ENCODE results near the gene ZBTB5. TPM values are rescaled to one million over a fixed set of nuclear protein-coding genes. Genes with fewer than 3 reads are reported as not detected.
"Not testable (repeated sequence)": the region's sequence is repeated elsewhere in the genome, so short reads cannot be mapped to it uniquely, and the experiment has no call there.

The ZBTB5 gene
- total RNA-seq, 1 experiment from 2014 or later: 8.8 TPM

DNA sequence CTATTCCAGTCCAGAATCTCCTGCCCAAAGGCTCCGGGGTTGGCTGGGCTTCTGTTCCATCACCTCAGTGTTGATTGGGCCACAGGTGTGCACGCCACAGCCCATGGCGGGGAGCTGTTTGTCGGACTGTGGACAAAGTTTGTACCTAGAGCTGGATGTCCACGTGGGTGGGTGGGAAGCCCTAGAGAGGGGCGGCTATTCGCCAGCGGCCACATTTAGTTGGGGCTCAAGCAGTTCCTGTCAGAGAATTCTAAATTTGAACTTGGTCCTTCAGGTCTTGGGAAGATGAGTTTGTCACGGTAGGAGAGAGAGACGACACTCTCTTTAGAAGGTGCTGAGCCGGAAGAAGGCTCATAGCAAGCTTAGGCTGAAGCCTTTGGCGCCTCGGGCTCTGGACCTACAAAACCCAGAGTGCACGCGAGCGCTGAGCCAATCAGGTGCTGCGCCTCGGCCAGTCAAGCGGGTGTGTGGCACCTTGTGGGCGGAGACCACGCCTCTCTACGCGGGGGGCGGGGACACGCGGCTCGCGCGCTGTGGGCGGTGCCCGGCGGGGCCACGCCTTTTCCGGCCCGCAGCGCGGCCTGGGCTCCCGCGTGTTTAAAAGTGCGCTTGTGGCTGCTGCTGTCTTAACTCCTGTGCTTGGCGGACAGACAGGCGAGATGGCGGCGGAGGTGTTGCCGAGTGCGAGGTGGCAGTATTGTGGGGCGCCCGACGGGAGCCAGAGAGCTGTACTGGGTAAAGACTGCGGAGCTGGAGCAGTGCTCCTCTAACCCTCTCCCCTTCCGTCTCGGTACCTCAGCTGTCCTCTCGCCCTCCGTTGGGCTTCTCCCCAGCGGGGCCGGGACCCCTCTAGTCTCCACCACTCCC, 20.4 kb upstream of the ZBTB5 start, which contains the start of gene POLR1E:
TSS of gene POLR1E (plus strand) at position 560 of the 867 bp plus-strand sequence. CDS start at position 660, 100 bp downstream.
- peak within 1 kb of the TSS; percentile 84 for H3K4me3 ChIP-seq
- intact Hi-C loops (cut with micrococcal nuclease; ENCODE audit: unreplicated experiment): loop anchor here (10.0 kb wide), 1 partner anchor 419 kb away; the partner anchor contains the start of gene SLC25A51
- no TSS peak for BruUV-seq (replicated peaks)
- peaks cover 13% of the 10 kb centered on the region for H3K4me1 ChIP-seq (replicated peaks; ENCODE audit: insufficient read depth)
- no peaks in the 10 kb centered on the region for H3K36me3 ChIP-seq (ENCODE audit: low read depth)
- H3K9me3 ChIP-seq (ENCODE audit: insufficient read depth, low read depth): no peaks in the 10 kb centered on the region
- peak; percentile 87 to 90 for DNase-seq
- H3K27ac ChIP-seq: no peak within 1 kb of the TSS
- ChIA-PET CTCF (interaction anchor here (0.5 to 0.9 kb wide), 2 partner anchors 19 to 36 kb away, joined by 3 to 4 read pairs; no protein-coding TSS in a partner anchor), POLR2A (ENCODE audit: unreplicated experiment) (interaction anchor here (0.5 to 0.7 kb wide), 3 partner anchors 13 to 20 kb away, joined by 3 to 6 read pairs (median 3); partner anchors contain the start of gene ZBTB5)
- peak within 1 kb of the TSS; percentile 97 for H2AFZ ChIP-seq
- peaks cover 15% of the 10 kb centered on the region for H3K79me2 ChIP-seq (ENCODE audit: low read depth)
- no peaks in the 10 kb centered on the region for H3K9me2 ChIP-seq (ENCODE audit: insufficient read depth)
- no peaks in the 10 kb centered on the region for H3F3A ChIP-seq (ENCODE audit: insufficient read depth, low read depth)
- TF ChIP-seq, protein P1, sequence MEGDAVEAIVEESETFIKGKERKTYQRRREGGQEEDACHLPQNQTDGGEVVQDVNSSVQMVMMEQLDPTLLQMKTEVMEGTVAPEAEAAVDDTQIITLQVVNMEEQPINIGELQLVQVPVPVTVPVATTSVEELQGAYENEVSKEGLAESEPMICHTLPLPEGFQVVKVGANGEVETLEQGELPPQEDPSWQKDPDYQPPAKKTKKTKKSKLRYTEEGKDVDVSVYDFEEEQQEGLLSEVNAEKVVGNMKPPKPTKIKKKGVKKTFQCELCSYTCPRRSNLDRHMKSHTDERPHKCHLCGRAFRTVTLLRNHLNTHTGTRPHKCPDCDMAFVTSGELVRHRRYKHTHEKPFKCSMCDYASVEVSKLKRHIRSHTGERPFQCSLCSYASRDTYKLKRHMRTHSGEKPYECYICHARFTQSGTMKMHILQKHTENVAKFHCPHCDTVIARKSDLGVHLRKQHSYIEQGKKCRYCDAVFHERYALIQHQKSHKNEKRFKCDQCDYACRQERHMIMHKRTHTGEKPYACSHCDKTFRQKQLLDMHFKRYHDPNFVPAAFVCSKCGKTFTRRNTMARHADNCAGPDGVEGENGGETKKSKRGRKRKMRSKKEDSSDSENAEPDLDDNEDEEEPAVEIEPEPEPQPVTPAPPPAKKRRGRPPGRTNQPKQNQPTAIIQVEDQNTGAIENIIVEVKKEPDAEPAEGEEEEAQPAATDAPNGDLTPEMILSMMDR (conservative IDR thresholded peaks at IDR 0.05): no peak
- no peak for TF ChIP-seq EZH2 (IDR thresholded peaks at IDR 0.05; ENCODE audit: low read depth)
- H3K27me3 ChIP-seq (ENCODE audit: insufficient read depth, low read depth): no peaks in the 10 kb centered on the region
- H4K20me1 ChIP-seq (ENCODE audit: insufficient read depth): no peaks in the 10 kb centered on the region
- H3K4me2 ChIP-seq: peak within 1 kb of the TSS; percentile 95

DNA sequence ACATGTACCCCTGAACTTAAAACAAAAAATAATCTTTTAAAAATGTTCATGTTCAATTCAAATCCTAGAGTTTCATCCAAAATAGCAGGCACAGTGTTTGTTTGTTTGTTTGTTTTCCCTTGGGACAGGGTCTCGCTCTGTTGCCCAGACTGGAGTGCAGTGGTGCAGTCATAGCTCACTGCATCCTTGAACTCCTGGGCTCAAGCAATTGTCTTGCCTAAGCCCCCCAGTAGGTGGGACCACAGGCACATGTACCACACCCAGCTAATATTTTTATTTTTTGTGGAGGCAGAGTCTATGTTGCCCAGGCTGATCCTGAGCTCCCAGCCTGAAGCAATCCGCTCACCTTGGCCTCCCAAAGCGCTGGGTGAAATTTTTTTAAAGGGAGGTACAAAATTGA, 15.5 kb upstream of the ZBTB5 start:
- TF ChIP-seq EZH2 (IDR thresholded peaks at IDR 0.05; ENCODE audit: low read depth): no peak

DNA sequence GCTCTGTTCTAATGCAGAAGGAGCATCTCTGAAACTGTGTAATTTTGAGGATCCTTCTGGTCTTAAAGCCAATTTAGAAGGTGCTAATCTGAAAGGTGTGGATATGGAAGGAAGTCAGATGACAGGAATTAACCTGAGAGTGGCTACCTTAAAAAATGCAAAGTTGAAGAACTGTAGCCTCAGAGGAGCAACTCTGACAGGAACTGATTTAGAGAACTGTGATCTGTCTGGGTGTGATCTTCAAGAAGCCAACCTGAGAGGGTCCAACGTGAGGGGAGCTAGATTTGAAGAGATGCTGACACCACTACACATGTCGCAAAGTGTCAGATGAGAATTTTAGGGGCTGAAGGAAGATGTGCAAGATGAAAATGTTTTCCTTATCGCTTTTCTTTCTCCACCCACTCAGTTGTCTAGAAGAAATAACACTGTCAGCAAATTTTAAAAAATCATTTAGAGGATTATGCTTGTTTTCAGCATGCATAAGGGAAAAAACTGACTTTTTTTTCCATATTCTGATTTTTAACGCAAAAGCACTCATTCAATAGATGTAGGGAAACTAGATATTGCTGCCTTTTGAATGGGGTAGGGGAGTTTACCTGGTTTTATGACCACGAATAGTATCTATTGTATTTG, 12.9 kb upstream of the ZBTB5 start:
- CTCF ChIA-PET; H3K27ac ChIP-seq; H4K20me1 ChIP-seq (ENCODE audit: insufficient read depth); H3K27me3 ChIP-seq (ENCODE audit: insufficient read depth, low read depth); H3K9me2 ChIP-seq (ENCODE audit: insufficient read depth); H3K4me1 ChIP-seq (replicated peaks; ENCODE audit: insufficient read depth); BruUV-seq (replicated peaks); H3K9me3 ChIP-seq (ENCODE audit: insufficient read depth, low read depth); POLR2A ChIA-PET (ENCODE audit: unreplicated experiment); H2AFZ ChIP-seq; H3F3A ChIP-seq (ENCODE audit: insufficient read depth, low read depth); H3K36me3 ChIP-seq (ENCODE audit: low read depth); DNase-seq; H3K79me2 ChIP-seq (ENCODE audit: low read depth); intact Hi-C loops (cut with micrococcal nuclease; ENCODE audit: unreplicated experiment); H3K4me2 ChIP-seq; H3K4me3 ChIP-seq: not testable (repeated sequence)

More for the DNA sequence above, 15.5 kb upstream of the ZBTB5 start:
- Histone ChIP-seq H3K9me3 (ENCODE audit: insufficient read depth, low read depth) (no peaks in the 10 kb centered on the region), H2AFZ (no peak overlapping the region), H3K4me1 (replicated peaks; ENCODE audit: insufficient read depth) (peaks cover 4% of the 10 kb centered on the region), H3K4me3 (no peak overlapping the region), H3K9me2 (ENCODE audit: insufficient read depth) (no peaks in the 10 kb centered on the region), H3K79me2 (ENCODE audit: low read depth) (no peaks in the 10 kb centered on the region), H3F3A (ENCODE audit: insufficient read depth, low read depth) (no peaks in the 10 kb centered on the region), H3K36me3 (ENCODE audit: low read depth) (no peaks in the 10 kb centered on the region), H3K27ac (no peak overlapping the region), H3K4me2 (no peak overlapping the region), H4K20me1 (ENCODE audit: insufficient read depth) (no peaks in the 10 kb centered on the region), H3K27me3 (ENCODE audit: insufficient read depth, low read depth) (no peaks in the 10 kb centered on the region)
- no peak for DNase-seq
- POLR2A ChIA-PET (ENCODE audit: unreplicated experiment): no interaction called here
- intact Hi-C loops (cut with micrococcal nuclease; ENCODE audit: unreplicated experiment): loop anchor here (10.0 kb wide), 1 partner anchor 424 kb away; the partner anchor contains the start of gene SLC25A51
- no TSS peak for BruUV-seq (replicated peaks)
- CTCF ChIA-PET: interaction anchor here (1.6 kb wide), 1 partner anchor 15 kb away, joined by 5 read pairs; the partner anchor contains the start of gene ZBTB5

DNA sequence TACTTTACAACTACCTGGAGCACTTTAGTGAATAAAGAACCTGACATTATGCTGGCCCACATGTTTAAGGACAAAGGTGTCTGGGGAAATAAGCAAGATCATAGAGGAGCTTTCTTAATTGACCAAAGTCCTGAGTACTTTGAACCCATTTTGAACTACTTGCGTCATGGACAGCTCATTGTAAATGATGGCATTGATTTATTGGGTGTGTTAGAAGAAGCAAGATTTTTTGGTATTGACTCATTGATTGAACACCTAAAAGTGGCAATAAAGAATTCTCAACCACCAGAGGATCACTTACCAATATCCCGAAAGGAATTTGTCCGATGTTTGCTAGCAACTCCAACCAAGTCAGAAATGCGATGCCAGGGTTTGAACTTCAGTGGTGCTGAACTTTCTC, 12.2 kb upstream of the ZBTB5 start:
- H3K4me1 ChIP-seq (replicated peaks; ENCODE audit: insufficient read depth); H4K20me1 ChIP-seq (ENCODE audit: insufficient read depth); H3K36me3 ChIP-seq (ENCODE audit: low read depth); H3K27ac ChIP-seq; DNase-seq; H3K27me3 ChIP-seq (ENCODE audit: insufficient read depth, low read depth); H3K4me3 ChIP-seq; H3K9me2 ChIP-seq (ENCODE audit: insufficient read depth); H3K4me2 ChIP-seq; CTCF ChIA-PET; BruUV-seq (replicated peaks); POLR2A ChIA-PET (ENCODE audit: unreplicated experiment); H3K9me3 ChIP-seq (ENCODE audit: insufficient read depth, low read depth); H2AFZ ChIP-seq; H3K79me2 ChIP-seq (ENCODE audit: low read depth); intact Hi-C loops (cut with micrococcal nuclease; ENCODE audit: unreplicated experiment): not testable (repeated sequence)
- H3F3A ChIP-seq (ENCODE audit: insufficient read depth, low read depth): peaks cover 12% of the 10 kb centered on the region; the same call in 1 of the 2 replicates

Data from PC-9 (cell line).